NCI-H524 treated with DMSO at 0.1 percent for 48 hours (cell line): ENCODE data around the gene C14orf119.

Source experiments
- DNase-seq: peaks from one replicate; lab custom pipeline; 2025; lab: John Stamatoyannopoulos, UW

The C14orf119 gene

DNA sequence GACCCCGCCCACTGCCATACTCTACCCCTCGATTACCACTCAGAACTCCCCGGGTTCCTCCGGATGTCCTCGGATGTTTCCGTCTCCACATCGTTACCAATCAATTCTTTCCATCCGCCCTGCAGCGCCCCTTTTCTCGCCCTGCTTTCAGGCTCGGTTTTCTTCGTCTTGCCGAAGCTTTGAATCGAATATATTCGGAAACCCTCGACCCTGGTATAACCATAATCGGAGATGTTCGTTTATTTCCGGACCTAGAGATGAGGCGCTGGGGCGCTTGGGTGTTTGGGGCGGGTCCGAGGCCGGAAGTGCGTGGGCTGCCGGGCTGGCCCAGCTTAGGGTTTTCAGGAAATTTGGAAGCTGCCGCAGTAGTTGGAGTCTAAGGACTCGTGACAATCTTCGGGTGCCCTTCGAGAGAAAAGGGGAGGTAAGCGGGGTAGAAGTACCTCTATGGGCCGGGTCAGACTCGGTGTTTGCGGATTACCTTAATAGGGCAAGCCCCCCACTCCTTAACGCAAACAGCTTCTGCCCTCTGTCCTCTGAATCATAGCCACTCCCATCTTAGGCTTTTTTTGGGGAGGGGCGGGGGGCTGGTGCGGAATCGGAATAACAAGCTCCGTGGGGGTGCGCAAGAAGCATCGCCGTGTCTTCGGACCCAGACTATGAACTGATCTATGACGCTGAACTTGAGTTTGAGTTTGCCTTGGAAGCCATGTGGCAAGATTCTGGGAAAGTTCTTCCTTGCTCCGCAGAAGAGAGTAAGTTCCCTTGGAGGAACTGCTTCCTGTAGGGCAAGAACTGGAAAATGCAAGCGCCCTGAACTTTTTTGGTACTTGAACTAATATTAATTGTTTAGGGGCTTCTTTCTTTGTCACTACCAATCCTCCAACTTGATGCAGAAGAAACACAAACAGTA lies at the start of gene C14orf119:
Gene C14orf119 (plus strand): TSS at position 310 of the 913 bp plus-strand sequence. CDS start 2,154 bp downstream, outside the sequence.
- DNase-seq = no peak

- no peak for DNase-seq
Measured at GRCh38 chr14:23047034-23047634, 48.2 kb upstream of the C14orf119 start.

- DNase-seq = no peak
Measured at GRCh38 chr14:23047751-23048693, 47.3 kb upstream of the C14orf119 start.

GRCh38 chr14:23049011-23049410 lies 46.3 kb upstream of the C14orf119 start:
- no peak for DNase-seq

DNA sequence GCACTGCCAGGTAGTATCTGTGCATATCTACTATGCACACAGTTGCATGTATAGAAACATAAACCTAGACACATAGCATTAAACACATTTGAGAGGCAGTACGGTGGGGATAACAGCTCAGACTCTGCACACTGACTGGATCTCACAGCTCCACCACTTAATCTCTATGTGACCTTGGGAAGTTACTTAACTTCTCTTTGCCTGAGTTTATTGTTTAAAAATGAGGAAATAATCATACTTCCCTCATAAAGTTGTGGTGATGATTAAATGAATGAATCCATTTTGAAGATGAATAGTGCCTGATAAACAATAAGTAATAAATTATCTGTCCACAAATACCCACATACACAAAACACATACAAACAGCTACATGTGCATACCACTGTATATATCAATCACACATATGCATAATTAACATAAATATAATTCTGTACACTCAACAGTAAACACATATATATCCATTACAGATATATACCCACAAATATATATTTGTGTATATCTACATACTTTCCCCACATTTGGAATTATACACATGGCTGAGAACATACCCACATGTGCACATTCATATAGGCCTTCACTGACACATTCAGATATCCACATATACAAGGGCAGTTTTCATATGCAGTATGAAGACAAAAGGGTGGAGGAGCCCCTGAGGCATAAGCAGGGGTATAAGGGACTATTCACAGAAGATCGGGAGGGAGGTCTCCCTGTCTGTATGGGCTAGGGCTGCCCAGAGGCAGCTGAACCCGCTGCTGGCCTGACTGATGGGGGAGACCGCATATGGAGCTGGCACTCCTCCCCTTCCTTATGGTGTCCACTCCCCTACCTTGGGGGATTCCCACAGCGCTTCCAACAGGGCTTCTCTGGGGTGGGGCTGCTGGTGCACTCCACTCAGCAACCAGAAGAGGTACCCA lies 43.9 kb upstream of the C14orf119 start:
- DNase-seq = no peak

DNA sequence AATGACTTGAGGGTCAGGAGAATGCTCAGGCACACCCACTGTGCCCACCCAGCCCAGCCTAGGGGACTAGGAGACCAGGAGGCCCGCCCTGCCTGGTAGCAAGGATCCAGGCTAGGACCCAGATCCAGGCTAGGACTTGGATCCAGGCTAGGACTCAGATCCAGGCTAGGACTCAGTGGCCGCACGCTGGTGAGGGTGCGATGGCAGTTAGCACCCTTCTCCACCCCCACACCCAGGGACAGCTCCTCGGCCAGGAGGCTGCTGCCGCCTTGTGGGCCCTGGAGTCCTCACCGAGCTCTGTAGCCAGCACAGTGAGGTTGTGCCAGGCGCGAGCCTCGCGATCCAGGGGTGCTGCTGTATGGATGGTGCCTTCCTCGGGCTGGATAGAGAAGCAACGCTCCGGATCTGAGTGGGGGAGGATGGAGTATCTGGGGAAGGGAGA lies 43.1 kb upstream of the C14orf119 start:
- no peak for DNase-seq

GRCh38 chr14:23052671-23053070 lies 42.6 kb upstream of the C14orf119 start:
- no peak for DNase-seq

DNA sequence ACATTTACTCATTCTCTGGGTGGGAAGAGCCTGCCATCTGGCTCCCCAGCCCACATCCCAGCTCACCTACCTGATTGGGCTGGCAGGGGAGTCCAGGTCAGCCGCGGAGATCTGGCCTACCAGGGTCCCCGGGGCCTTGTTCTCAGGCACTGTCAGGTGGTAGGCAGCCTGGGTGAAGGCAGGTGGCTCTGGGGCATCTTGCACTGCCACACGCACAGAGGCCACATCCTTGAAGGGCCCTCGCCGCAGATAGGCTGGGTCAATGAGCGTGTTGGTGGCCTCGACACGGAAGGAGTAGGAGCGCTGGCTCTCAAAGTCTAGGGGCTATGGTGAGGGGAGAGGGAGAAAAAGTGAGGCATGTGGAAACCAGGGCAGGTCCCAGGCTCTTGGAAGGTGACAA lies 41.9 kb upstream of the C14orf119 start:
- DNase-seq = no peak

DNA sequence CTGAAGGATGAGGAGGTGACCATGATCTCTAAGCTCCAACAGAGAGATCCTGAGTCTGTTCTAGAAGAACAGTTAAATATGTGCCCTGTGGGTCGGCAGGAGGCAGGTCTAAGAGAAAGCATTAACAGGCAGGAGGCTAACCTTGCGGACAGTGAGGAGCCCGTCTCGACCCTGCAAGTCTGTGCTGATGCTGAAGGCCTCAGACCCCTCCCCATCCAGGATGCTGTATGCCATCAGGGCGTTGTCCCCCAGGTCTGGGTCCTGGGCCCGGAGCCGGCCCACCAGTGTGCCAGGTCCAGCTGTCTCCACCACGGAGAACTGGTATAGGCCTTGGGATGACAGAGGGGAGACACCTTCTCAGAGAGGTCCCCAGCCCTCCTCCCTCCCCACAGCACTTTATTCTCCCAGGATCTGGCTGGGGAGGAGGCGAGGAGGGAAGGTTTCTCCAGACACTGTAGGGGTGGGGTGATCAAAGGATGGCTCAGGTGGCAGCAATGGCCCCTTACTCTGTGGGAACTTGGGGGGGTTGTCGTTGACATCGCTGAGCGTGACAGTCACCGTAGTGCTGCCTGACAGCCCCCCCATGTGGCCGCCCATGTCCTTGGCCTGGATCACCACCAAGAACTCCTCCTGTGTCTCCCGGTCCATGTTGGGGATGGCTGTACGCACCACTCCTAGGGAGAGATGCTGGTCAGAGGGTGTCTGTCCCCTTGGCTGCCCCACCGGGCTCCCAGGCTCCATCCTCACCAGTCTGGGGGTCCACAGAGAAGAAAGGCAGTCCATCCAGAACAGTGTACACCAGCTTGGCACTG lies 41.1 kb upstream of the C14orf119 start:
- no peak for DNase-seq

DNA sequence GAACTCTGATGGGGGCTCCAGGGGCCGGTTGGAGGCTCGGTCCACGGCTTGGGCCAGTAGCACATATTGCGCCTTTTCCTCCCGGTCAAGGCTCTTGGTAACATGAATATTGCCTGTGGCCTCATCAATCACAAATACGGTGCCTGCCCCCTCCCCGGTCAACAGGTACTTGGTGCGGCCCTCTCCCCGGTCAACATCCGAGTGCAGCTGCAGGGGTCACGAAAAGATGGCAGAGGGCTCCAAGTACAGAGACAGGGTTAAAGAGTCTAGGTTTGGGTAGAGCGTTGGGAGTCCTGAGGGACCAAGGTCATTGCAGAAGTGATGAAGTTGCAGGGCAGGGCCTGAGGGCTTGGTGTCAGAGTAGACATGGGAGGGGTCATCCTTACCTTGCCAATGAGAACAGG lies 40.2 kb upstream of the C14orf119 start:
- no peak for DNase-seq

DNA sequence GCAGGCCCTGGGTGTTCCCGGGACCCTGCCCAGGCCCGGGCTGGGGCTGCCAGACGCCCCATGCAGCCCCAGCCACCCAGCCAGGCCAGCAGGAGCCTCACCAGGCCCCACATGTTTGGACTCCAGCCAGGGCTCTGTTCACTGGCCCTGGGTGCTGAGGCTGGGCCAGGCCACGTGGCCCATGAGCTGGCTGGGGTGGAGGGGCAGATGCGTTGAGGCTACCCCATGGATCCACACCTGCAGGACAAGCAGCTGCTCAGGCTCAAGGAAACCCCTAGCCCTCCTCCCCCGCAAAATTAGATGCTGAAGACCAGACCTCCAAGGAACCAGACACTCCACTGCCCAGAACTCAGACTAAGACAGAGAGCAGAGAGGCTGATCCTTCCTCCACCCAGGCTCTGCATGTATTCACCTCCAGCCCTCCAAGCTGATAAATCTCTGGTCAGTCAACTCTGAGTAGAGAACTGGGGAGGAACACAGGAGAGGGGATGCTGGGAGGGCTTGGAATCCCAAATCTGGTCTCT lies 39.6 kb upstream of the C14orf119 start:
- no peak for DNase-seq

DNA sequence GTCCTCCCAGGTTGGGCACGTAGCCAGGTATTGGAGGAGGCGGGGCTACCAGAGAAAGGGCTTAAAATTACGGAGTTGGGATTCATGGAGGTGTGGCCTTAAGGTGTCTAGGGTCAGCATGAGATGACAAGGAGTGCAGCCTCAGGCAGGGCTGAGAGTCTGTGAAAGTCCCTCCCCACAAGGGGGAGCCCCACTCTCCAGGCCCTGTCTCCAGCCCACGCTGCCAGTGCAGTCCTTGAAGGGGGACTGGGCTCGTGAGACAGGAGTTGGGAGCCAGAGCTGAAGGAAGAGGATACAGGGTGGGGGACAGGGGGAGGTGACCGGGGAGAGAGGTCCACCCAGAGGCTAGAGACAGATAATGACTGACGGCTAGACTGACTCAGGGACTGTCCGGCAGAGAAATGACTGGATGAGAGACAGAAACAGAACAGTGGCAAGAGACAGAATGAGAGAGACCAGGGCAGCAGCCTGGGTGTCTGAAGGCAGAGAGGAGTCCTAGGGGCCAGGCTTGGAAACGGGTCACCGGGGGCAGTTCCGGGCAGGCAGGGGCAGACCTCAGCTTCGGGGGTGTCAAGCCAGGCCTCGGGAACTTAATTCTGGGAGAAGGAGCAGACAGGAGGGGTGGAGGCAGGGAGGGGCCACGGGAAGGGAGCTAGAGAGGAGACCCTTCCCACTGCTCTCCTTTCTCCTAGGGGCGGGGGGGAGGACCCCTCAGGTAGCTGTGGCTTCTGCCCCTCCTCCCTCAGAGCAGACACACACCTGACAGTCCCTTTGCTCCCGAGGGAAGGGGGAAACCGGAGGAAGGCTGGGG lies 39.0 kb upstream of the C14orf119 start:
- no peak for DNase-seq

- no peak for DNase-seq
Measured at GRCh38 chr14:23056956-23057756, 38.1 kb upstream of the C14orf119 start, which contains the start of gene CDH24. TSS of gene CDH24 (minus strand) at chr14:23057520. CDS start at chr14:23055733, 1,787 bp downstream.

- no peak for DNase-seq
Measured at GRCh38 chr14:23057757-23058653, 37.3 kb upstream of the C14orf119 start.

- DNase-seq = no peak
Measured at GRCh38 chr14:23058654-23059504, 36.4 kb upstream of the C14orf119 start.
